Vagina (tissue), 2 donors: Measurements from ENCODE around the gene SLC25A15.

Experiments
- CTCF ChIP-seq, 3 experiments: fragments of 450-650 bp in 2 of 3; fragments of 200-600 bp in 1 of 3; sonication (generic) in 1 of 3; IDR thresholded peaks; one replicate each; pipeline ENCODE4 v1.5.1; 2017 to 2019; ENCODE audit warnings: antibody characterized with exemption in 3 of 3, mild to moderate bottlenecking in 2 of 3, moderate library complexity in 2 of 3
- POLR2A ChIP-seq, 2 donors: fragments of 450-650 bp; IDR thresholded peaks; one replicate each; pipeline ENCODE4 v1.6.1; 2017; ENCODE audit warnings: antibody characterized with exemption in 2 of 2, mild to moderate bottlenecking in 2 of 2, moderate library complexity in 2 of 2

- no peak for TF ChIP-seq CTCF (IDR thresholded peaks at IDR 0.05)
- TF ChIP-seq POLR2A (IDR thresholded peaks at IDR 0.05) = no peak
Measured at GRCh38 chr13:40794414-40795368, 5.3 kb downstream of the SLC25A15 start.
